Nephron (organoid): ENCODE results near the gene SLC29A2.
A peak's percentile ranks its signal among the peaks of the same experiment; 100 is the strongest.

Experiments used
- H3K27ac Mint-ChIP-seq, 3 experiments: 2 replicates each; pipeline ENCODE4 v1.8.0; 2020; ENCODE audit warnings: mixed read lengths in 3 of 3, mild to moderate bottlenecking in 2 of 3, moderate library complexity in 1 of 3
- H3K27me3 Mint-ChIP-seq: 2 replicates; pipeline ENCODE4 v1.8.0; 2021; ENCODE audit warnings: low read depth, mild to moderate bottlenecking, moderate library complexity, mixed read lengths
- H3K36me3 Mint-ChIP-seq: 2 replicates; pipeline ENCODE4 v1.8.0; 2020; ENCODE audit warnings: low read depth, mixed read lengths
- H3K4me1 Mint-ChIP-seq: 2 replicates; pipeline ENCODE4 v1.8.0; 2020; ENCODE audit warnings: mixed read lengths
- H3K4me3 Mint-ChIP-seq, 3 experiments: 2 replicates each; pipeline ENCODE4 v1.8.0; 2020; ENCODE audit warnings: mild to moderate bottlenecking in 3 of 3, mixed read lengths in 3 of 3, moderate library complexity in 2 of 3
- H3K9me3 Mint-ChIP-seq: 2 replicates; pipeline ENCODE4 v1.8.0; 2020; ENCODE audit warnings: mixed read lengths
- CTCF ChIP-seq, 3 experiments: fragments of 200-600 bp; sonication (generic); IDR thresholded peaks; one replicate each; pipeline ENCODE4 v1.5.0; 2021; ENCODE audit warnings: antibody characterized with exemption in 3 of 3; ENCODE audit not compliant: unreplicated experiment in 3 of 3

The SLC29A2 gene

DNA sequence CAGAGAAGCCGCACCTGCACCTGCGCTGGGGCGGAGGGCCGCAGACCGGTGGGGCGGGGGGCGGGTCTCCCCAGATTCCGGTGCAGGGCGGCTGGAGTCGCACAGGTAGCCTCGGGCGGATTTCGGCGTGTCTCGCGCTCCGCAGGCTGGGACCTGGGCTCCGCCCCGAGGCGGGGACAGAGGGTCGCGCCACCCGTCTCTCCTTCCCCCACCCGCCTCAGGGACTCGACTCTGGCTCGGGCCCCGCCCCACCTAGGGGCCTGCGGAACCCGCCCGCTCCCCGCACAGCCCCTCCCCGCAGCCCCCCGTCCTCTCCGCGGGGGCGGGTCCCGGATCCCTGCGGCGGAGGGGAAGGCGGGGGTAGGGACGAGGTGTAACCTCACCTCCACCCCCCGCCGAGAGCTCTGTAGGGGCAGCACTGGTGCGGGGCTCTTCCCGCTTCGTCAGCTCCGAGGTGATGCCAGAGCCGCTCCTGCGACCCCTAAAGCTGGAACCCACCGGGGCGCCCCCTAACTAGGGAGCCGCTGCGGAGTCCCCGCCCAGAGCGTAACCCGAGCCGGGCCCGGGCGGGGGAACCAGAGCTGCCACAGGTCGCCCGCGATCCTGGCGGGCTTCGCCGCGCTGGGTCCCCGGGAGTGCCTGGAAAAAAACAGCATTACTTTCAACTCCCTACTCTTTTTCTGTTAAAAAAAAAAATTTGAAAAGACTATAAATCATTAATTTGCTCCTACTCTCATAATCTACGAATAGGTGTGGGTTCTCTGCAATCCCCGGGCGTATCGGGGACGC, at the start of gene SLC29A2:
Gene SLC29A2 (minus strand): TSS at position 134 of the 789 bp plus-strand sequence. CDS start 169 bp downstream, outside the sequence.
- H3K4me1 Mint-ChIP-seq, result peaks cover 16% of the 10 kb centered on the region

GRCh38 chr11:66420671-66421476, 49.3 kb upstream of the SLC29A2 start, which contains the start of gene NPAS4:
TSS of gene NPAS4 (plus strand) at chr11:66421035. CDS start at chr11:66421180, 145 bp downstream.
- no peak for TF ChIP-seq CTCF (IDR thresholded peaks at IDR 0.05; ENCODE audit: unreplicated experiment in 3 of 3)
- peaks cover 5% of the 10 kb centered on the region for H3K9me3 Mint-ChIP-seq
- H3K4me3 Mint-ChIP-seq, result no peak within 1 kb of the TSS
- peaks cover 16% of the 10 kb centered on the region for H3K4me1 Mint-ChIP-seq
- peaks cover 3% of the 10 kb centered on the region for H3K36me3 Mint-ChIP-seq
- H3K27ac Mint-ChIP-seq, result no peak within 1 kb of the TSS
- H3K27me3 Mint-ChIP-seq, result peaks cover 53% of the 10 kb centered on the region

More for the DNA sequence above, at the start of gene SLC29A2:
- H3K4me3 Mint-ChIP-seq, result peak within 1 kb of the TSS; percentile 82 to 88 (median 86)
- TF ChIP-seq CTCF (IDR thresholded peaks at IDR 0.05; ENCODE audit: unreplicated experiment in 3 of 3), result no peak
- H3K27ac Mint-ChIP-seq, result peak within 1 kb of the TSS in 2 of 3 experiments; percentile 84 to 94
- peaks cover 10% of the 10 kb centered on the region for H3K36me3 Mint-ChIP-seq
- no peaks in the 10 kb centered on the region for H3K9me3 Mint-ChIP-seq
- peaks cover 17% of the 10 kb centered on the region for H3K27me3 Mint-ChIP-seq

- Mint-ChIP-seq H3K4me3 (no peak overlapping the region), H3K36me3 (peaks cover 3% of the 10 kb centered on the region), H3K4me1 (peaks cover 16% of the 10 kb centered on the region), H3K27ac (no peak overlapping the region), H3K9me3 (peaks cover 5% of the 10 kb centered on the region), H3K27me3 (peaks cover 63% of the 10 kb centered on the region)
- TF ChIP-seq CTCF (IDR thresholded peaks at IDR 0.05; ENCODE audit: unreplicated experiment in 3 of 3), result no peak
These were observed 48.3 kb upstream of the SLC29A2 start for GRCh38 chr11:66419825-66420224.

DNA sequence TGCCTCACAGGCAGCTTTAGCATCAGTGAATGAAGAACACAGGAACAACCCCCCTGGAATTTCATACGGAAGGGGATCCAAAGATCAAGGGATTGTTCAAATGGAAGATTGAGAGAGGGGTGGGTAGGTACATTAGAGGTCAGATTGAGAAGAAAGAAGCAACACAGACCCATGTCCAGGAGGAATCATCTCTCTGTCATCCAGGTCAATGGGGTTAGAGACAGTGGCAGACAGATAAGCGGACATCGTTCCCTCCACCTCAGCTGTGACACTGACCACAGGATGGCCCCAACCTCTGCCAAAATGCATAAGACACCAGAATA, 47.4 kb upstream of the SLC29A2 start:
- Mint-ChIP-seq H3K36me3 (peaks cover 3% of the 10 kb centered on the region), H3K4me1 (peaks cover 16% of the 10 kb centered on the region), H3K27me3 (peaks cover 68% of the 10 kb centered on the region), H3K27ac (peak overlapping the region in 1 of 3 experiments; percentile 14), H3K4me3 (peak overlapping the region in 2 of 3 experiments; percentile 56 to 57), H3K9me3 (peaks cover 5% of the 10 kb centered on the region)
- no peak for TF ChIP-seq CTCF (IDR thresholded peaks at IDR 0.05; ENCODE audit: unreplicated experiment in 3 of 3)

- peaks cover 69% of the 10 kb centered on the region for H3K27me3 Mint-ChIP-seq
- H3K4me3 Mint-ChIP-seq, result peak overlapping the region in 2 of 3 experiments; percentile 56 to 57
- H3K36me3 Mint-ChIP-seq, result peaks cover 3% of the 10 kb centered on the region
- peaks cover 5% of the 10 kb centered on the region for H3K9me3 Mint-ChIP-seq
- no peak for TF ChIP-seq CTCF (IDR thresholded peaks at IDR 0.05; ENCODE audit: unreplicated experiment in 3 of 3)
- peak overlapping the region in 1 of 3 experiments; percentile 14 for H3K27ac Mint-ChIP-seq
- peaks cover 16% of the 10 kb centered on the region for H3K4me1 Mint-ChIP-seq
These were observed 46.8 kb upstream of the SLC29A2 start for GRCh38 chr11:66418168-66418985.
